Hepatocyte (in vitro differentiated cells): ENCODE results near the gene BCL2L1. TPM values are rescaled to one million over a fixed set of nuclear protein-coding genes. Genes with fewer than 3 reads are reported as not detected.
A peak's percentile ranks its signal among the peaks of the same experiment; 100 is the strongest.

Experiments used
- DNase-seq: peaks from one replicate; pipeline ENCODE4 v3.0.0-alpha.2; 2016; ENCODE audit warnings: low spot score
- H2AFZ ChIP-seq: fragments of 200-600 bp; sonication (generic); 2 replicates; pipeline ENCODE4 v1.6.0; 2016; ENCODE audit warnings: antibody characterized with exemption, mild to moderate bottlenecking
- H3K27ac ChIP-seq: fragments of 200-600 bp; sonication (generic); 2 replicates; pipeline ENCODE4 v1.5.1; 2016; ENCODE audit warnings: mild to moderate bottlenecking
- H3K27me3 ChIP-seq: fragments of 200-600 bp; sonication (generic); 2 replicates; pipeline ENCODE4 v1.6.1; 2016
- H3K36me3 ChIP-seq: fragments of 200-600 bp; sonication (generic); replicated peaks from 2 replicates; pipeline ENCODE4 v1.5.1; 2016; ENCODE audit warnings: low read depth; ENCODE audit not compliant: insufficient read depth
- H3K4me1 ChIP-seq: fragments of 200-600 bp; sonication (generic); 2 replicates; pipeline ENCODE4 v1.5.1; 2016; ENCODE audit warnings: mild to moderate bottlenecking, moderate library complexity; ENCODE audit not compliant: insufficient read depth
- H3K4me2 ChIP-seq: fragments of 200-600 bp; sonication (generic); 2 replicates; pipeline ENCODE4 v1.6.0; 2016
- H3K4me3 ChIP-seq: fragments of 200-600 bp; sonication (generic); 2 replicates; pipeline ENCODE4 v1.5.1; 2016; ENCODE audit warnings: mild to moderate bottlenecking
- H3K79me2 ChIP-seq: fragments of 200-600 bp; sonication (generic); 2 replicates; pipeline ENCODE4 v1.6.0; 2017; ENCODE audit warnings: mild to moderate bottlenecking
- H3K9me2 ChIP-seq: fragments of 200-600 bp; sonication (generic); replicated peaks from 2 replicates; pipeline ENCODE4 v1.6.0; 2017; ENCODE audit warnings: mild to moderate bottlenecking; ENCODE audit not compliant: insufficient read depth
- H3K9me3 ChIP-seq: fragments of 200-600 bp; sonication (generic); 2 replicates; pipeline ENCODE4 v1.5.1; 2016; ENCODE audit warnings: low read depth, mild to moderate bottlenecking
- H4K20me1 ChIP-seq: fragments of 200-600 bp; sonication (generic); 2 replicates; pipeline ENCODE4 v1.6.0; 2016; ENCODE audit warnings: mild to moderate bottlenecking; ENCODE audit not compliant: insufficient read depth, poor library complexity, severe bottlenecking
- EZH2 ChIP-seq: fragments of 200-600 bp; sonication (generic); IDR thresholded peaks from 2 replicates; pipeline ENCODE4 v1.6.1; 2016; ENCODE audit warnings: antibody characterized with exemption, mild to moderate bottlenecking, borderline replicate concordance
- EZH2phosphoT487 ChIP-seq: fragments of 200-600 bp; sonication (generic); IDR thresholded peaks from one replicate; pipeline ENCODE4 v1.6.1; 2018; ENCODE audit warnings: antibody characterized with exemption, mild to moderate bottlenecking, low read depth, moderate library complexity; ENCODE audit not compliant: unreplicated experiment, severe bottlenecking
- WGBS: methylation state at CpG from one replicate; pipeline ENCODE4 v1.1.6; 2016; ENCODE audit warnings: low lambda C conversion rate; ENCODE audit errors: missing lambda C conversion rate; 5-methylcytosine and 5-hydroxymethylcytosine counted together
- polyA plus RNA-seq: library from polyadenylated mRNA; unstranded; fragments of >200 nt; fragmentation: Nextera tagmentation; extraction: Ambion mirVana; gene quantifications from 2 replicates; pipeline ENCODE4 v1.2.1, GENCODE V29; 2016
- total RNA-seq: library from RNA; depleted of rRNA; stranded (reverse); fragments of >200 nt; gene quantifications from 2 replicates; pipeline ENCODE4 v1.2.3, GENCODE V29; 2014
- TF ChIP-seq, protein P1 (sequence below): fragments of 200-600 bp; sonication (generic); IDR thresholded peaks from 2 replicates; pipeline ENCODE4 v1.5.1; 2016; ENCODE audit warnings: antibody characterized with exemption, mild to moderate bottlenecking; ENCODE audit not compliant: poor library complexity

The BCL2L1 gene
- total and polyA plus RNA-seq, 2 experiments from 2014 or later: 104 to 139 TPM

DNA sequence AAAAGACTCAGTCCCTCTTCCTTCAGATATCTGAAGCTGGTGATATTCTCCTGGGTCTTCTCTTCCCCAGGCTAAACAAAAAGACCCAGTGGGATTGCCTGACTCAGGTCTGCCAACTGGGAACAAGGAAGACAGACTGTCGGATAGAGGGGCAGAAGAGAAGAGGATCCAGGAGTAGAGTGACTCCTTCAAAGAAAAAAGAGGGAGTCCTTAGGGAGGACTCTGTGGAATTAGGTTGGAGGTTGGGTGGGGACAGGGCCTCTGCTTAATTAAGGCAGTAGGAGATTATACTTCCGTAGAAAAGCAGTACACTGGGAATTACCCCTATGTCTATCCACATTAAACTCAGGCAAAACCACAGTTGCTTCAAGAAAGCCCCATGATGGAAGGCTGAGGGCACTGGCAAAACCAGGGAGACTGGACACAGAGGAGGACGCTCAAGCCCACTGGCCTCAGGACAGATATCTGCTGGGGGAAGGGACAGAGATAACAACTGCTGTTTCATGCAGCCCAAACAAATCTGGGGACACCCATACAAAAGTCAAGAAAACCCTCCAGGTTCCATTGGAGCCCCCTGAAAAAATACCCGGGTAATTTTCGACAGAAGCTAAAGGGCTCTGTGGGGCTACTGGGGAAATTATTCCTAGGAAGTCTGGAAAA is 5.7 kb downstream of the BCL2L1 start:
- peak overlapping the region; percentile 91 for H3K4me2 ChIP-seq
- no peaks in the 10 kb centered on the region for H4K20me1 ChIP-seq
- DNase-seq: no peak
- no peak overlapping the region for H2AFZ ChIP-seq
- 85% methylated on average over 5 of the region's 5 CpGs for WGBS
- no peak overlapping the region for H3K4me3 ChIP-seq
- peak overlapping the region; percentile 98 for H3K27ac ChIP-seq
- no peaks in the 10 kb centered on the region for H3K36me3 ChIP-seq
- H3K79me2 ChIP-seq: peaks cover 96% of the 10 kb centered on the region
- no peaks in the 10 kb centered on the region for H3K9me3 ChIP-seq
- no peaks in the 10 kb centered on the region for H3K9me2 ChIP-seq
- TF ChIP-seq EZH2phosphoT487 (no peak), EZH2 (no peak)
- TF ChIP-seq, protein P1, sequence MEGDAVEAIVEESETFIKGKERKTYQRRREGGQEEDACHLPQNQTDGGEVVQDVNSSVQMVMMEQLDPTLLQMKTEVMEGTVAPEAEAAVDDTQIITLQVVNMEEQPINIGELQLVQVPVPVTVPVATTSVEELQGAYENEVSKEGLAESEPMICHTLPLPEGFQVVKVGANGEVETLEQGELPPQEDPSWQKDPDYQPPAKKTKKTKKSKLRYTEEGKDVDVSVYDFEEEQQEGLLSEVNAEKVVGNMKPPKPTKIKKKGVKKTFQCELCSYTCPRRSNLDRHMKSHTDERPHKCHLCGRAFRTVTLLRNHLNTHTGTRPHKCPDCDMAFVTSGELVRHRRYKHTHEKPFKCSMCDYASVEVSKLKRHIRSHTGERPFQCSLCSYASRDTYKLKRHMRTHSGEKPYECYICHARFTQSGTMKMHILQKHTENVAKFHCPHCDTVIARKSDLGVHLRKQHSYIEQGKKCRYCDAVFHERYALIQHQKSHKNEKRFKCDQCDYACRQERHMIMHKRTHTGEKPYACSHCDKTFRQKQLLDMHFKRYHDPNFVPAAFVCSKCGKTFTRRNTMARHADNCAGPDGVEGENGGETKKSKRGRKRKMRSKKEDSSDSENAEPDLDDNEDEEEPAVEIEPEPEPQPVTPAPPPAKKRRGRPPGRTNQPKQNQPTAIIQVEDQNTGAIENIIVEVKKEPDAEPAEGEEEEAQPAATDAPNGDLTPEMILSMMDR: no peak
- H3K27me3 ChIP-seq: no peaks in the 10 kb centered on the region
- peaks cover 66% of the 10 kb centered on the region for H3K4me1 ChIP-seq

DNA sequence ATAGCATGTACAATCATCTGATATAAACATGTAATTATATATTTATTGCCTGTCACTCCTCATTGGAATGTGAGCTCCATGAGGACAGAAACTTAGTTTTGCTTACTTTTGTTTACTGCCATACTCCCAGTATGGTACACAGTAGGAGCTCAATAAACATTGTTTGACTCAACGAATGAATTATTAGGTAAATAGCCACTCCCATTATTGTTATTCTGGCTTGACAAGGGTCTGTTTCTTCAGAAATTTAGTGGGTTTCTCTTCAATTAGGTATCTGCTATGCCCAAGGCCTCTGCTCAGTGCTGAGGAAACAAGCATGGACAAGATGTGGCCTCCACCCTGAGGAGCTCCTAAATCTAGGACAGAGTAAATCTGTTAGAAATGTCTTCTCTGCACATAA is 6.3 kb downstream of the BCL2L1 start:
- no peaks in the 10 kb centered on the region for H3K36me3 ChIP-seq
- DNase-seq: no peak
- WGBS: 57% methylated on average over 1 of the region's 1 CpG
- no peaks in the 10 kb centered on the region for H3K9me3 ChIP-seq
- peak overlapping the region; percentile 91 for H3K4me2 ChIP-seq
- H3K9me2 ChIP-seq: no peaks in the 10 kb centered on the region
- TF ChIP-seq EZH2phosphoT487 (no peak), EZH2 (no peak)
- no peak overlapping the region for H3K4me3 ChIP-seq
- H3K79me2 ChIP-seq: peaks cover 96% of the 10 kb centered on the region
- peak overlapping the region; percentile 98 for H3K27ac ChIP-seq
- no peak overlapping the region for H2AFZ ChIP-seq
- H3K27me3 ChIP-seq: no peaks in the 10 kb centered on the region
- no peaks in the 10 kb centered on the region for H4K20me1 ChIP-seq
- H3K4me1 ChIP-seq: peaks cover 67% of the 10 kb centered on the region

DNA sequence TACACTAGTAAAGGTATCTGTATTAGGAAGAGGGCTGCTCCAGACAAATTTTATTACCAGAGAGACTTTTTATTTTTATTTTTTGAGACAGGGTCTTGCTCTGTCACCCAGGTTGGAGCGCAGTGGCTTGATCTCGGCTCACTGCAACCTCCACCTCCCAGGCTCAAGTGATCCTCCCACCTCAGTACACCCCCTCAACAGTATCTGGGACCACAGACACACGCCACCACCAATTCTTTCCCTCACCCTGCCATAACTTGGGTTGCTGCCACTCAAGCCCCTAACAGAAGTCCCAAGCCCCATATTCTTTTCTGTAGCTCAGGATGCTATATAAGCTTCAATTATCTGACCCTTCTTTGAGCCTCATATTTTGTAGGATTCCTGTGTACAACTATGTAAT is 6.9 kb downstream of the BCL2L1 start:
- peaks cover 96% of the 10 kb centered on the region for H3K79me2 ChIP-seq
- H3K27me3 ChIP-seq: no peaks in the 10 kb centered on the region
- peaks cover 73% of the 10 kb centered on the region for H3K4me1 ChIP-seq
- H3K4me3 ChIP-seq: no peak overlapping the region
- H4K20me1 ChIP-seq: no peaks in the 10 kb centered on the region
- no peak overlapping the region for H2AFZ ChIP-seq
- DNase-seq: no peak
- no peaks in the 10 kb centered on the region for H3K36me3 ChIP-seq
- 66% methylated on average over 3 of the region's 3 CpGs for WGBS
- peak overlapping the region; percentile 98 for H3K27ac ChIP-seq
- H3K9me2 ChIP-seq: no peaks in the 10 kb centered on the region
- TF ChIP-seq, protein P1: no peak
- H3K9me3 ChIP-seq: no peaks in the 10 kb centered on the region
- H3K4me2 ChIP-seq: peak overlapping the region; percentile 91

DNA sequence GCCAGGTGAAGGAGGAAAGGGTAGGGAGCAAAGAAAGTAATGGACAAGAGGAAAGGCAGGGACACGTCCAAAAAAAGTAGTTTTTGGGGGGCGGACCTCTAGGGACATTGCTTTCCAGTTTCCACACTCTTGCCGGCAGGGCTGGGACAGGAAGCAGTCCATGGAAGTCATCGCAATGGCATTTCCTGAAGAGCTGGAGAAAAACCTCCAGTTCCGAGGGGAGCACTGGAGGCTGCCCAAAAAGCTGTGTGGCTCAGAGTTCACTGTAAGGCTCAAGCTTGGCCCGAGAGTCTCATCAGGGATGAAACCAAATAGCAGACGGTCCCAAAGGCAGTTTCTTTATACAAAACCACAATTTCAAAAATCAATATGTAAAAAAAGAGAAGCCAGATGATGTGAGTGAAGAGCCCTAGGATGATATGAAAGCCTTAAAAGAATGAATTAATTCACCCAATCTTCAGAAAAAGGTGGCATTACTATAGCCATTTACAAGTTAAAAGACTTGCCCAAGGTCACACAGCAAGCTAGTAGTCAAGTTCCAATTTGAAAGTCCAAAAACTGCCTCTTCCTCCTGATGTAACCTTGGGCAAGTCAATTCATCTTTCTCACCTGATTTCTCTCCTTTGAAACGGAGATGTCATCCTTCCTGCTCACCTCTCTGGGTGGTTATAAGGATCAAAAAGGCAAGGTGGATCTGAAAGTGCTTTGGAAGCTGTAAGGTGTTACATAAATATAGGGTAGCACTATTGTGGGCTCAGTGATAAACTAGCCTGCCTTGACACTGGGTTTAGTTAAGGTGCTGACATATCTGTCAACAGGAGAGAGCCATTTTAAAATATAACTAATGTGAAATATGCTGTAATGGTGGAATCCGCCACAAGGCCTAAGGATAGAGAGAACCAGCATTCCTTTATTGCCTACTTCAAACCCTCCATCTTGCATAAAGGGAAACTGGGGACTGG is 9.1 kb downstream of the BCL2L1 start:
- Histone ChIP-seq H2AFZ (no peak overlapping the region), H3K27me3 (no peaks in the 10 kb centered on the region), H3K36me3 (no peaks in the 10 kb centered on the region), H4K20me1 (no peaks in the 10 kb centered on the region), H3K4me3 (no peak overlapping the region), H3K4me1 (peaks cover 62% of the 10 kb centered on the region), H3K9me3 (no peaks in the 10 kb centered on the region), H3K27ac (peak overlapping the region; percentile 91), H3K9me2 (no peaks in the 10 kb centered on the region), H3K4me2 (peak overlapping the region; percentile 62), H3K79me2 (peaks cover 97% of the 10 kb centered on the region)
- peak; percentile 45 for DNase-seq
- WGBS: 62% methylated on average over 9 of the region's 9 CpGs
- TF ChIP-seq EZH2phosphoT487 (no peak), EZH2 (no peak)
- TF ChIP-seq, protein P1: no peak
